GM18519 (cell line): ENCODE data around the gene PTPRK.

Experiments used
- ATAC-seq: cut with Tn5 transposase; IDR thresholded peaks from one replicate; pipeline ENCODE4 v1.9.1; 2021; ENCODE audit warnings: mild to moderate bottlenecking, moderate library complexity; ENCODE audit not compliant: unreplicated experiment, low FRiP score

The PTPRK gene

DNA sequence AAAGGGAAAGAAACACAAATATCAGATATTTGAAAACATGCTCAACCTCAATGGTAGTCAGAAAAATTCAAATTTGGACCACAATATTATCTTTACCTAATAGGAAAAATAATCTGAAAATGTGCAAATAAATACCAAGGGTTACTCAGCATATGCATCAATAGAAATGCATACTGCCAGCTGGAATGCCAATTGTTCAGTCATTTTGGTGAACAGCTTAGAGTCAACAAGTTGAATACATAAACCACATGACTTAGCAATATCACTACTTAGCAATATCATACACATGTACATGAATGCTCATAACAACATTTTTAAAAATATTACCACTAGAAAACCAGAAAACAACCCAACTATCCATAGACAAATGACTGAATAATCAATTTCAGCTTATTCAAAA is 212.7 kb downstream of the PTPRK start:
- no peak for ATAC-seq

DNA sequence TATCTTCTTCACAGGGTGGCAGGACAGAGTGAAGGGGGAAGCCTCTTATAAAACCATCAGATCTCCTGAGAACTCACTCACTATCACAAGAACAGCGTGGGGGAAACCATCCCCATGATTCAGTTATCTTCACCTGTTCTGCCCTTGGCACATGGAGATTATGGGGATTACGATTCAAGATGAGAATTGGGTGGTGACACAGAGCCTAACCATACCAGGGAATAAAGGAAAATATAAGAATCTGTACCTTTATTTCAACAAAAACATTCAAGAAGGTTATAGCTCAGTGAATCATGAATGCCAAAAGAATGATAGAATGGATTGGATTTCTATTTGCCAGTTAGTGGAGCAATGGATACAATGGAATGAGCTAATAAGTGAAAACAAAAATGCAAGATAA is 214.4 kb downstream of the PTPRK start:
- no peak for ATAC-seq

DNA sequence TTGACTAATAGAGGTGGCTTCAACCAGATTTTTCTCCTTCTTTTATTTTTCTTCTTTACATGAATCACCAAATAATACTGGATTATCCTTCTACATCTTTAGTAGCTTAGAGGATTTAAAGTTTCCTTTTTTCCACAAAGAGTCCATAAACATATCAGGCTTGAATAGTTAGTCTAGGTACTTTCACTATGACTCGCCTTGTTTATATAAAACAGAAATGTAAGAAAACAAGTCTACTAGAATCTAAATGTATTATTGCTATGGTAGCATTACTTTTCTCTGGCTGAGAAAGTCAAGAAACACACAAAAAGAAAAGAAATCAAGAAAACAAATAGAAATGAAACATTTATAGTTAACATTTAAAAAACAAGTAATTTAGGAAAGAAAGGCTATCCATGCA is 215.2 kb downstream of the PTPRK start:
- no peak for ATAC-seq

DNA sequence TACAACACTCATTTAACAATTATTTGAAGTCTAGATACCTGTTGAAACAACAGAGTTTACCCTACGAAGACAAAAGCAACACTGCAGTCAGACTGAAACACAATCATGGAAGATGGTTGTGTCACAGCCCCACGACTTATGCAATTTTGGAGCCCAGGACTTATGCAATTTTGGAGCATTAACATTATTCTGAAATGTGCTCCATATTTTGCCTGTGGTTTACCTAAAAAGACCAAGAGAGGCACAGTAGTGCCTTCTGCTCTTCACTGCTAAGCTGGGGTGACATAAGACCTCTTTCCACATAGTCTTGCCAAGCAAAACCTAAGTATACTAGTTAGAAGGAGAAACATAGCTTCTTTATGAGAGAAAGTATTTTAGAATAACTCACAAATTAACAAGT is 216.5 kb downstream of the PTPRK start:
- no peak for ATAC-seq

DNA sequence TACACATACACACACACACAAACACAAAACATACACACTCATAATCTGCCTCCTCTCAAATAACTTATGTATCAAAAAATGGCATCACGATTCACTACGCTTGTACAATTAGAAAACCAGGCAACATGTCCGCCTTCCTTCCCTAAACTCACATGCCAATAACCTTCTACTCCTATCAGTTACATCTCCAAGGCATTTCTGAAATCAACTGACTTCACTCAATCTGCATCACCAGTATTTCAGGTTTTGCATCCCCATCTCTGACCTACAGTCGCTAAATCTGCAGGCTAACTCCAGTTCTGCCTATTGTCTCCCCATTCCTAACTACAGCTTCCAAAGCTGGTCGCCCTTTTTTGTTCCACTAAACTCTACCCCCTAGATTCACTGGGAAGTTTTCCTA is 217.5 kb downstream of the PTPRK start:
- ATAC-seq, result no peak

DNA sequence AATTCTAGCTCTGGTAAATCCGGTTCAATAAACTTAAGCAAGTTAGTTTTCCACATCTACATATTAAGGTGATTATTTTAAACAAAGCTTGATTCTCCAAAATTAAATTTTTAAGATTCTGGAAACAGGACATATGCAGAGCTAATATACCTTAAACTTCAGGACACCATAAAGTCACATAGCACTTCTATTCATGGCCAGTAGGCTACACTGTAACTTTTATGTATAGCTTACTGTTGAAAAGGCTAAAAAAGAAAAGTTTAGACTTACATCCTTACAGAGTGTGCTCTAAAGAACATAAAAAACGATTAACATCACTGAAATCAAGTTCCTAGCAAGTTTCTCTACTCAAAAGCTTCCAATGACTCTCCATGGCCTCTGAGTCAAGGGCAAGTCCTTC is 224.7 kb downstream of the PTPRK start:
- no peak for ATAC-seq

DNA sequence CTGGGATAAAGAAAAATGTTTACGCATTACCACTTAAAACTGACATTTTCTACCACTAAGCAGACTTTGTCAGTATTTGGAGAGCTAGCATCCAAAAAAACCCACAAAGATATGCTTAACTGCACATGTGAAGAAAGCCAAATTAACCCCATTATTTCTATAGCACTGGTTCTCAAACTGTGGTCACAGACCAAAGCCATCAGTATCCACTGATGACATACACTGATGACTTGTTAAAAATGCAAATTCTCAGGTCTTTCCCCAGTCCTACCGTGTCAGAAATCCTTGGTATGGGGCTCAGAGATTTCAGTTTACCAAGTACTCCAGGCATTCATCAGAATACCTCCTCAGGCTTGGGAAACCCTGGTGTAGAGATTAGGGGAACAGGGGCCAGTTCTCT is 230.2 kb downstream of the PTPRK start:
- ATAC-seq, result no peak

DNA sequence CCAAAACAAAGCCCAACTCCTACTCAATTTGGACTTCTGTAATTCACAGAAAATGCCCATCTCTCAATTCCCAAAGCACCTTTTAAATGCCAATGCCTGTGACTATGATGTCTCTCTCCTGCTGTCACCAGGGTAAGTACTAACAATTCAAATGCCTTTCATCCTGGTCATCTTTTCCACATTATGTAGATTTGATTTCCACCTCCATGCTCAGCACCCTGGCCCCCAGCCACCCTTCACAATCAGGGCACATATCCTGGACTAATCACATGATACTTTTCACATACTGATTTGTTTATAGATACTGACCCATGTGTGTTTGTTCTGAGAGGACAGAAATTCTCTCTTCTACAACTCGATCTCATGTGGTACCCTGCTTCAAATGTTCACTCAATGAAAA is 236.3 kb downstream of the PTPRK start:
- ATAC-seq, result no peak

DNA sequence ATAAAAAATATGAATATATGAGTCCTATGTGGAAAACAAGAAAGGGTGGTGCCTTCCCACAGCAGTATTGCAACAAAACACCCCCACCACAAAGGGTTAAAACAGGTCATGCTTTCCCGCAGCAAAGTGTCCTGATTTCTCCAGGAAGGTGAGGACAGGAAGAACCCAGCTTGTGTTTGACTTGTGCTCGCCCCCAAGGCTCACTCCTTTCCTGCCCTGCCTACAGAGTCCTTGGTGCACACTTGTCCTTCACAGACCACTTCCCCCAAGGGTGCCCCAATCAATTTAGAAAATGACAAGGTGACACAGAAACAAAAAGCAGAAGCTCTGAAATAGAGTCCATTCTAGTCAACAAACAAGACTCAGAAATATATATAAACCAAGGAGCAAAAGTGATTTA is 237.4 kb downstream of the PTPRK start:
- ATAC-seq, result no peak

DNA sequence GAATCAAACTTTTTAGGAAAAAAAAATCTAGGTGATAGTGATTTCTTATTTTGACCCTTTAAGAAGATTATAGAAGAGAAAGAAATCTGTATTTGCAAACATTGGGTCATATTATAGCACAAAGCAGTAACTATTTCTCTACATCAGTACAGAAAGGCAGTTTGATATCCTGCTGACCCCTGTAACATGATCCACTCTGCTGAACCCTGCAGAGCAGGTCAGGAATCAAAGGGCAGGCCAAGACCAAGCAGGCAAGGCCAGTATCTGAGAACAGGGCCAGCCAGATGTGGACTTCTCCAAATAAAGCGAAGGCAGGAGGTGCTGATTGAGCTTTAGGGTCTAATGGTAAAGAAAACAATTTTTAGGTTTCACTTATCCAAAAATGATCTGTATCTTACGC is 239.4 kb downstream of the PTPRK start:
- ATAC-seq, result no peak

DNA sequence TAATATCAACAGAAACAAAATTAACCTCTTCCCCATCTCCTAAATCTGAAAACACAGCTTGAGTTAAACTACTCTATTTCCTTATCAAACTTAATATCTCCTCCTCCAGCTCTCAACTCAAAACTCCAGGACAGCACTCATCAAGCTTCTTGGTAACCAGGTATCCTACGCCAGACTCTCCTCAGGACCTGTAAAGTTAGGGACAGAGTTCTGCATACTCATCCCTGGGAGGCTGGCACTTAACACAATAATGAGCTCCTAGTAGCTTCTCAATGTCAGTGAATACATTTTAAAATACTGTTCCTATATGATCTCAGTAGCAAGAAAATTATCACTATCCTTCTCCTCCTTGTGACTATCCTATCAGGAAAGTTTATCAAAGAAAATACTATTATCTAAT is 240.3 kb downstream of the PTPRK start:
- no peak for ATAC-seq

DNA sequence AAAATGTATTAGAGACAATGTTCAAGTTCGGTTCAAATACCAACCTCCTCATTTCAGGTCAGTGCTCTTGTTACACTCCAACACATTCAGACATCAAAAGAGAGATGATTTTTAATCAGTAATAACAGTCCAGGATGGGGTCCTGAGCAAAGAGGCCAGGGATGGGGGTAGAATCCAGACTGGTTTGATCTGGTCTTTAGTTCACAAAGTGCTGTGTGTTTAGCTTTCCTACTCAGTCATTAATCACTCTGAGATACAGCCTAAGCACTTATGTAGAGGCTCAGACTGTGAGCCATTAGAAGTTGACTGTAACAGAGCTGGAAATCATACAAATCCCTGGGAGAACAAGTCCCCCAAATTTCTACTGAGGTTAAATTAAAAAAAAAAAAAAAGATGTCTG is 241.6 kb downstream of the PTPRK start:
- ATAC-seq, result no peak

DNA sequence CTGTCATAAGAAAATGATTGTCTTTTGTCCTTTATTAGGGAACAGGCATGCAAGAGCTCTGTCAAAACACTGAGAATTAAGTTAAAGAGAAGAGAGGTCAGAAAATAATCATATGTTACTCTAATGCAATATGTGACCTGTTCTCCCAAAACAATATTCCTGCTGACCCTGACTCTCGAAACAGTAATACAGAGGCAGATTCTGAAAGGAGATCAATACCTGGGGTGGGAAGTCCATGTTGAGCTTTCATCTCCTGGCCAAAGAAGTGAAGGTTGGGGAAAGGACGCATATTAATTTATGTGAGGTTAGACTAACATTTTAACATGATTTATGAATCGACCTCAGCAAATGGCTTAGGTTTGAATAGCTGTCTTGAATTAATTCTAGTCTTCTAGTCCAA is 243.0 kb downstream of the PTPRK start:
- ATAC-seq, result no peak

DNA sequence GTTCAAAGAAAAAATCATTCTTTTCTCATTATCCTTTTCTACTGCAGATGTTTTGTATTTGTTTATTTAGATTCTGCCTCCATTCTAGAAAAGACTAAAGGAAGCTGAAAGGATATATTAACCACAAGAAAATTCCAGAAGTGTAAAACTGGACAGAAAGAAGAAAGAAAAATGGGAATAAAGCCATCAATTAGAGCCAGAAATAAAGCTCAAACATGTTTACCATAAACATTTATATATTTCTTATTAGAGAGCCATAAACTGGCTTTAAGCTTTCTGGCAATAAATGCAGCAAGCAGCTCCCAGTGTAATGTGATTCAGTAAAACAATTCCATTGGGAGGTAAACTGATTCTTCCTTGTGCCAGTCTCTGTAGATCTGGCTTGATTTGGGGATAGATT is 244.1 kb downstream of the PTPRK start:
- no peak for ATAC-seq

DNA sequence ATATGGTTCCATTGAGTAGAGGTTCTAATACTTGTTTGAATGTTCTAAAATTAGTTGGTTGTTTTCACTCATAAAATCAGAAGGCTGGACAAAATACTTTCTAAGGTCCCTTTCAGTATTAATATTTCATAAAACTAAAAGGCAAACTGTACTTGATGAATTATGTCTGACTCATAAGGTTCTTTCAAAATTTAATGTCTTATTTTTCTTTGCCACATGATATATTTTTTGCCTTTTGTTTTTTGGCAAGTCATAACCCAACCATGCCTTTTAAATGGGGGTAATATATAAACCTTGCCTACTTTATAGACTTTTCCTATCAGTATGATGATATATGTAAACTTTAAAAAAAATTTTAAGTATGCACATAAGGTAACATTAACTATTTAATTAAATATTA is 244.7 kb downstream of the PTPRK start:
- ATAC-seq, result no peak

DNA sequence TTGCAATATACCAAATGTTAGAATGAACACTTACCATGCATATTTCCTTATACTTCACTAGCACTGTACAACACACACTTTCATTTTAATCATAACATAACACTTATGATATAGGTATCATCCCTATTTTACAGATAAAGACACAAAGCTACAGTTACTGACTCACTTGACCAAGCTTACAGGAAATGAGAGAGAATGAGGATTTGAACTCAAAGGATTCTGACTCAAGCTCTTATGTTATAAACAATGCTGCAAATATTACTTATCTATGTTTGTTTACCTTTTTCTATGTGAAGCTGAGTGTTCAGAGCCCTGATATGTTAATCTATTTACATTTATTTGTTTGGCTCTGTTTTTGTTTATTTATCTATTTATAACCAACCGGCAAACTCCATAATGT is 245.4 kb downstream of the PTPRK start:
- ATAC-seq, result no peak

DNA sequence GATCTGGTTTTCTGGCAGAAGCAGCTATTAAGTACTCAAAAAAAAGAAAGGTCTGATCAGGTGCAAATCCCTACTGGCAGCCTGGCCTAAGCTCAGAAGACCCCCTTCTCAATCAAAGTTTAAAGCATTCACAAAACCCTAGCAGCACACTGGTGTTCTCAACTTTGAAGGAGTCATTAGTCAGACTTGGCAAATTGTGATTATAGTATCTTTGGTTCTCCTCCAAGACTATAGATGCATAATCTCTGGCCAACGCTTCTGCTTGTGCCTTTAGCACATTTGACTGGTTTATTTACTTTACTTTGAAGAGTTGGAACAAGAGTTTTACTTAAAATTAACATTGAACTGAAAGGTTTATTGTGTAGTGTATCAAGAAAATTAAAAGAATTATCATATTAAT is 248.9 kb downstream of the PTPRK start:
- no peak for ATAC-seq

DNA sequence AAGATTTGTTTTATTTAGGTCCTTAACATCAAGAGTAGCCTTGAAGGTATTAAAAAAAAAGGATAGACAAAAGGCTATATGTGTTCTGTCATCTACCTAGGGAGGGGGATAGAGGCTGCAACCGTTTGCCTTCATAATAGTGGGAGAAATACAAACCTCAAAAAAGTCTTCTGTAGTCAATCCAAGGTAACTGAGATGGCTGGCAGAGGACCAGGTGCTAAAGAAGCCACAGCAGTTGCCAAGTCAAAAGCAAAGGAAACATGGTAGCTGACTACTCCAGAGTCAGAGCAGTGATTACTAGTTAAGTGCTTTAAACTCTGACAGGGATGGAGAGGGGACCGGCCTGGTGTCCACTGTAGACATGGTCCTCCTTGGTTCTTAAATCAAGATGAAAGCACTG is 249.4 kb downstream of the PTPRK start:
- ATAC-seq, result no peak

DNA sequence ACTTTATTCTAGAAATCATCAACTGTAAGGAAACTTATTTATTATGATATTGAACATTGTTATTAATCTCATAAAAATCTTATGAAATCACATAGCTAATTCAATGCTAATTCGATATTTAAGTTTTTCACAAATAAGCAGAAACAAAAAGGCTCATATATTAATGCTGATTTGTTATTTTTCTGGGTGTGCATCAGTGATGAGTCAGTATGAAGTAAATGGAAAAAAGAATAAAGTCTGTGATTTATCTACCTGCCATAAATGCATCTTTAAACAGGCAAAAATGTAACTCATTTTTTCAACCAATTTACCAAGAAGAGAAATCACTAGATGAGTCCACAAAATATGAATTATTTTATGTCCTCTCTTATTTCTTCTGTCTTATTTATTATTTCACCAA is 253.5 kb downstream of the PTPRK start:
- ATAC-seq, result no peak

DNA sequence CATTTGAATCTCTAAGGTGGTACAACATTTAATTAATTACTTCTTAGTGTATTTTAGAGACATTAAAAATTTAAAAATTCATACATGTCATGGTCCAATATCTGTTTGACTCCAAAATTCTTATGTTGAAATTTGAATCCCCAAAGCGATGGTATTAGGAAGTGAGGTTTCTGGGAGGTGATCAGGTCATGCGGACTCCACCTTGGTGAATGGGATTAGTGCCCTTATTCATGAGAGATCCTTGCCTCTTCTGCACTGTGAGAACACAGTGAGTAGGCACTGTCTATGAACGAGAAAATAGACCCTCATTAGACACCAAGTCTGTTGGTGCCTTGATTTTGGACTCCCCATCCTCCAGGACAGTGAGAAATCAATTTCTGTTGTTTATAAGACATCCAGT is 254.7 kb downstream of the PTPRK start:
- ATAC-seq, result no peak

DNA sequence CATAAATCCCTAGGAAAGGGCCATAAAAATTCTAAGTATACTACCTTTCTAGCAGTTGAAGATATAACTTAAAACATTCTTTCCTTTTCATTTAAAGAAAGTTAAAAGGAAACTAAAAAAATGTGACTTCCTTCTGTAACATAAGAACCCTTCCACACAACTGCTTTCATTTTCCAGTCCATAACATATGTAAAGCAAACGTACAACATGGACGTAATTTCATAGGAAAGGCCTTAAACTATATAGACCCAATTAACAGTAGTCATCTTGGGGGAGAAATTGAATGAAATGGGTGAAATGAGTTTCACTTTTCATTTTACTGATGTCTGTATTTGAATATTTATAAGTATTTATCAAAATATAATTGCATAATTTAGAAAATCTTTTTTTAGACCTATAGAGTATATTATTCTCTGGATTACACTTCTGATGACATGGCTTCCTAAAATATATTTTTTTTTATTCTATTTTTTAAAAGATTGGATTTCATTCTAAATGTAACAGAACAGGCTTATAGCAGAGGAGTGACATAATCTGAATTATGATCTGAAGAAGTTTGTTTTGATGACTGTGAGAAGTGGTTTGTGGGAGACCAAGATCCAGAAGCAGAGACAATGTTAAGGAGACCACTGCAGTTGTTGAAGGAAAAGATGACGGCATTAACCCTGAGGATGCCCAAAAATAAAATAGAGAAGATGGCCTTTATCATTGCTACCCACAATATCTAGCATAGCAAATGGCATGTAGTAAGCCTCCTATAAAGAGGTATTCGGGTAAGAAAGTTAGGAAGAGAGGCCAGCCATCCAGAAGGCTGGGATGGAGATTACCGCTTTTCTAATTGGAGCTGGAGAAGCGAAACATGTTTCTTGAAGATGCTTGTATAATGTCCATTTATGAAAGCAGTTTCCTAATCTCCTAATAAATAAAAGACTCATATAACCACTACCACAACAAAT is 260.4 kb downstream of the PTPRK start:
- peak; percentile 44 for ATAC-seq

DNA sequence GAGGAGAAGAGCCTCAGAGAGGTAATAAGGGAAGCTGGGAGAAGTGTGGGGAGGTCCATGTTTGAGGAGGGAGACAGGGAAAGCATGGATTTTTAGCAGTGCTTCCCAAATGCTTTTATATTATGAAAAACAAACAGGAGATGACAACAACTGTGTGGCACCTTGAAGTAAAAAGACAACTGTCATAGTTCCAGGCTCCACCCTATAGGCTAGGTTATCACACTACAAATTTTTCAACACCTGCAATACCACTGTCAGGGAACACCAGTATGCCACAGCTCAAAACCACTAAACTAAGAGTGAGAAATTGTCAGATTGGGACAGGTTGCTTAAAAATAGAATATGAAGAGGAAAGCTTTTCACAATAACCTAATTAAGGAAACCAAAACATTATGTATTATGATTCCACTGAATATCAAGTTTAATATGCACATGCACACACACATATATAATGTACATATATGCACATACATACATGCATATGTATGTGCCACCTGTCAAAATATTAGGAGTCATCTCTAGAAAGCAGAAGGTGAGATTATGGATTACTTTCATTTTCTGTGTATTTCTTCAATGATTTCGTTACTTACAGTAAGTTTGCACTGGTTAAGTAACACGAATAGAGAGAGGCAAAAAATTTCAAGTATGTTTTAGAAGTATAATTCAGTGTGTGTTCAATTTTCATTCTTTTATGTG is 261.2 kb downstream of the PTPRK start:
- ATAC-seq, result peak; percentile 93
